GM10248 (cell line): Measurements from ENCODE around the gene CCDC124.
"Not testable (repeated sequence)": the region's sequence is repeated elsewhere in the genome, so short reads cannot be mapped to it uniquely, and the experiment has no call there.

Experiments used
- CTCF ChIA-PET: fragments of 300-600 bp; sonication (Branson Sonifier 250); formaldehyde crosslinking; extraction: SDS; loops from one replicate; lab custom pipeline; 2021; ENCODE audit warnings: antibody characterized with exemption; lab: Yijun Ruan, JAX
- POLR2A ChIA-PET: fragments of 350-650 bp; sonication (Branson Sonifier 250); formaldehyde crosslinking; extraction: SDS; loops from one replicate; lab custom pipeline; 2020; ENCODE audit warnings: antibody characterized with exemption; lab: Yijun Ruan, JAX
- DNase-seq: peaks from one replicate; pipeline ENCODE4 v3.0.0; 2012; ENCODE audit errors: extremely low spot score
- CTCF ChIP-seq: IDR thresholded peaks from 2 replicates; pipeline ENCODE4 v1.5.1; 2012; ENCODE audit warnings: mild to moderate bottlenecking, low read depth; ENCODE audit errors: extremely low read depth, missing control alignments, control extremely low read depth

Gene CCDC124

GRCh38 chr19:17893766-17894165 lies 39.0 kb upstream of the CCDC124 start:
- no peak for TF ChIP-seq CTCF
- no peak for DNase-seq
- ChIA-PET CTCF (no interaction called here), POLR2A (no interaction called here)

GRCh38 chr19:17902701-17903100 lies 30.1 kb upstream of the CCDC124 start:
- ChIA-PET POLR2A (no interaction called here), CTCF (no interaction called here)
- no peak for DNase-seq
- no peak for TF ChIP-seq CTCF

GRCh38 chr19:17908244-17908643 lies 24.6 kb upstream of the CCDC124 start:
- ChIA-PET CTCF (interaction anchor here (1.2 kb wide), 1 partner anchor 24 kb away, joined by 3 read pairs; no protein-coding TSS in a partner anchor), POLR2A (no interaction called here)
- no peak for TF ChIP-seq CTCF
- DNase-seq, result no peak

GRCh38 chr19:17909003-17909732 lies 23.6 kb upstream of the CCDC124 start:
- ChIA-PET POLR2A (no interaction called here), CTCF (interaction anchor here (0.6 kb wide), 1 partner anchor 1680 kb away, joined by 3 read pairs; no protein-coding TSS in a partner anchor)
- DNase-seq, result no peak
- TF ChIP-seq CTCF, result no peak

GRCh38 chr19:17910791-17911360 lies 21.9 kb upstream of the CCDC124 start:
- TF ChIP-seq CTCF, result no peak
- POLR2A ChIA-PET, result no interaction called here
- CTCF ChIA-PET, result interaction anchor here (1.4 kb wide), 1 partner anchor 52 kb away, joined by 3 read pairs; the partner anchor contains the start of gene RPL18A
- no peak for DNase-seq

GRCh38 chr19:17915940-17916593 lies 16.7 kb upstream of the CCDC124 start:
- DNase-seq, result no peak
- ChIA-PET CTCF (interaction anchor here (1.1 to 1.3 kb wide), 2 partner anchors 9 to 22 kb away, joined by 3 to 5 read pairs; no protein-coding TSS in a partner anchor), POLR2A (no interaction called here)
- no peak for TF ChIP-seq CTCF

GRCh38 chr19:17918151-17918550 lies 14.7 kb upstream of the CCDC124 start:
- POLR2A ChIA-PET, CTCF ChIA-PET, DNase-seq: not testable (repeated sequence)

- CTCF ChIA-PET, result interaction anchor here (1.7 kb wide), 1 partner anchor 13 kb away, joined by 6 read pairs; the partner anchor contains the start of gene CCDC124
- POLR2A ChIA-PET, DNase-seq: not testable (repeated sequence)
Observed at GRCh38 chr19:17919122-17919521, 13.7 kb upstream of the CCDC124 start.
